Lung (tissue), 12 donors: ENCODE data around the gene MYO9A. TPM values are rescaled to one million over a fixed set of nuclear protein-coding genes. Genes with fewer than 3 reads are reported as not detected.

Experiments
- ATAC-seq: fragments of 200-7000 bp; cut with Tn5 transposase; one replicate; pipeline ENCODE4 v1.9.1; 2020; ENCODE audit warnings: moderate number of reproducible peaks; ENCODE audit not compliant: insufficient read depth, low FRiP score
- DNase-seq, 3 donors: peaks; one replicate each; pipeline ENCODE4 v3.0.0-alpha.2; 2013 to 2017
- H3K27ac ChIP-seq, 2 donors: one replicate each; pipeline ENCODE4 v1.5.1; 2013; ENCODE audit warnings: mild to moderate bottlenecking in 2 of 2, moderate library complexity in 2 of 2, control low read depth in 1 of 2, inconsistent platforms in 1 of 2, low read depth in 1 of 2, low read length in 1 of 2
- H3K27me3 ChIP-seq, 3 donors: one replicate each; pipeline ENCODE4 v1.5.1; 2013; ENCODE audit warnings: low read length in 2 of 3; ENCODE audit not compliant: control insufficient read depth in 3 of 3, insufficient read depth in 3 of 3
- H3K36me3 ChIP-seq, 4 donors: one replicate each; pipeline ENCODE4 v1.5.1; 2013; ENCODE audit warnings: low read length in 4 of 4, mild to moderate bottlenecking in 1 of 4, moderate library complexity in 1 of 4; ENCODE audit not compliant: control insufficient read depth in 4 of 4, insufficient read depth in 4 of 4
- H3K4me1 ChIP-seq, 5 donors: one replicate each; pipeline ENCODE4 v1.5.1; 2013; ENCODE audit warnings: low read length in 5 of 5, mild to moderate bottlenecking in 2 of 5, moderate library complexity in 1 of 5; ENCODE audit not compliant: control insufficient read depth in 5 of 5, insufficient read depth in 5 of 5
- H3K4me3 ChIP-seq: one replicate; pipeline ENCODE4 v1.5.1; 2013; ENCODE audit warnings: mild to moderate bottlenecking, control low read depth, moderate library complexity
- H3K9ac ChIP-seq, 2 donors: one replicate each; pipeline ENCODE4 v1.5.1; 2013; ENCODE audit warnings: low read length in 2 of 2, control low read depth in 1 of 2; ENCODE audit not compliant: insufficient read depth in 1 of 2
- H3K9me3 ChIP-seq, 4 donors: one replicate each; pipeline ENCODE4 v1.5.1; 2013; ENCODE audit warnings: low read length in 3 of 4, mild to moderate bottlenecking in 1 of 4, moderate library complexity in 1 of 4; ENCODE audit not compliant: control insufficient read depth in 4 of 4, insufficient read depth in 3 of 4
- CTCF ChIP-seq: IDR thresholded peaks from 2 replicates; pipeline ENCODE4 v1.5.1; 2012; ENCODE audit warnings: mild to moderate bottlenecking; ENCODE audit errors: control extremely low read depth, extremely low read depth
- WGBS, 2 donors: extraction: QIAGEN DNeasy Blood & Tissue Kit; methylation state at CpG; one replicate each; pipeline ENCODE4 v1.1.7; 2013; 5-methylcytosine and 5-hydroxymethylcytosine counted together
- polyA plus RNA-seq, 2 donors: library from polyadenylated mRNA; stranded (reverse); fragments of 200-250 nt; gene quantifications; one replicate each; pipeline ENCODE4 v1.2.1, GENCODE V29; 2013
- total RNA-seq, 2 donors: library from RNA; depleted of rRNA in 1 of 2; stranded (reverse); fragments of >200 nt in 1 of 2; gene quantifications; one replicate each; pipeline ENCODE4 v1.2.1, GENCODE V29; 2014 to 2021
- donor health status: control.
- donor health status: control.
- donor health status: Bipolar disorder and iron deficiency.
- donor health status: healthy.
- donor health status: DM: yes; HTN: yes; CAD: no.

Gene MYO9A
- total and polyA plus RNA-seq, 4 donors: 4.5 to 173 (median 34.4) TPM

- H3K27me3 ChIP-seq: no peaks in the 10 kb centered on the region
- 76 to 84% methylated on average over 4 of the region's 4 CpGs for WGBS, 2 donors
- no peaks in the 10 kb centered on the region for H3K9me3 ChIP-seq
- no peak for TF ChIP-seq CTCF
- no peak overlapping the region for H3K27ac ChIP-seq
- peaks cover 0 to 47% (median 11%) of the 10 kb centered on the region in 5 donors for H3K4me1 ChIP-seq
- DNase-seq (no peak), ATAC-seq (no peak)
- H3K36me3 ChIP-seq: peaks cover 0 to 8% (median 0%) of the 10 kb centered on the region in 4 donors
- peak overlapping the region in 1 of 2 donors; percentile 19 for H3K9ac ChIP-seq
- H3K4me3 ChIP-seq: no peak overlapping the region
Measured at GRCh38 chr15:72113347-72114031, 4.5 kb downstream of the MYO9A start.

GRCh38 chr15:72112805-72113204 lies 5.1 kb downstream of the MYO9A start:
- Histone ChIP-seq H3K9me3 (no peaks in the 10 kb centered on the region), H3K4me1 (peaks cover 0 to 47% (median 11%) of the 10 kb centered on the region in 5 donors), H3K27me3 (no peaks in the 10 kb centered on the region), H3K36me3 (peaks cover 0 to 6% (median 0%) of the 10 kb centered on the region in 4 donors), H3K4me3 (no peak overlapping the region), H3K9ac (no peak overlapping the region), H3K27ac (no peak overlapping the region)
- no peak for ATAC-seq
- TF ChIP-seq CTCF: no peak
- no peak for DNase-seq

- Histone ChIP-seq H3K27ac (no peak overlapping the region), H3K9me3 (no peaks in the 10 kb centered on the region), H3K27me3 (no peaks in the 10 kb centered on the region), H3K4me1 (peaks cover 0 to 47% (median 13%) of the 10 kb centered on the region in 5 donors), H3K36me3 (peaks cover 0 to 4% (median 0%) of the 10 kb centered on the region in 4 donors), H3K9ac (peak overlapping the region in 1 of 2 donors; percentile 14), H3K4me3 (no peak overlapping the region)
- TF ChIP-seq CTCF: no peak
- 69 to 87% methylated on average over 2 of the region's 2 CpGs for WGBS, 2 donors
- peak; percentile 73 to 87 (median 80) for DNase-seq
- ATAC-seq: no peak
Measured at GRCh38 chr15:72112116-72112515, 5.8 kb downstream of the MYO9A start.
